ENCODE data around the gene ZNF525. TPM values are rescaled to one million over a fixed set of nuclear protein-coding genes. Genes with fewer than 3 reads are reported as not detected.
"Not testable (repeated sequence)": the region's sequence is repeated elsewhere in the genome, so short reads cannot be mapped to it uniquely, and the experiment has no call there.

ZNF525 gene
- polyA plus RNA-seq, 1 donor from 2014 or later: 5.1 TPM

GRCh38 chr19:53423074-53423473, 57.6 kb downstream of the ZNF525 start:
- H2AFZ ChIP-seq (ENCODE audit: low read depth, low read length); H3K36me3 ChIP-seq (ENCODE audit: insufficient read depth, low read length); H3K9me3 ChIP-seq (ENCODE audit: low read length); H3K4me3 ChIP-seq (ENCODE audit: low read length); H4K20me1 ChIP-seq (ENCODE audit: insufficient read depth); H3K27me3 ChIP-seq (ENCODE audit: insufficient read depth, low read depth, low read length); H3K79me2 ChIP-seq (replicated peaks; ENCODE audit: insufficient read depth, low read length); H3F3A ChIP-seq (ENCODE audit: insufficient read depth, low read length, poor library complexity, severe bottlenecking); H3K9ac ChIP-seq (ENCODE audit: low read length); H3K9me2 ChIP-seq (ENCODE audit: insufficient read depth, low read length); H3K27ac ChIP-seq (ENCODE audit: low read length); H3K4me2 ChIP-seq (ENCODE audit: low read length): not testable (repeated sequence)

GRCh38 chr19:53423680-53424079, 58.2 kb downstream of the ZNF525 start:
- H3K36me3 ChIP-seq (ENCODE audit: insufficient read depth, low read length); H3K79me2 ChIP-seq (replicated peaks; ENCODE audit: insufficient read depth, low read length); H3K9me2 ChIP-seq (ENCODE audit: insufficient read depth, low read length); H2AFZ ChIP-seq (ENCODE audit: low read depth, low read length); H3K4me2 ChIP-seq (ENCODE audit: low read length); H3F3A ChIP-seq (ENCODE audit: insufficient read depth, low read length, poor library complexity, severe bottlenecking); H4K20me1 ChIP-seq (ENCODE audit: insufficient read depth); H3K9ac ChIP-seq (ENCODE audit: low read length); H3K27ac ChIP-seq (ENCODE audit: low read length); H3K4me3 ChIP-seq (ENCODE audit: low read length); H3K27me3 ChIP-seq (ENCODE audit: insufficient read depth, low read depth, low read length); H3K9me3 ChIP-seq (ENCODE audit: low read length): not testable (repeated sequence)

DNA sequence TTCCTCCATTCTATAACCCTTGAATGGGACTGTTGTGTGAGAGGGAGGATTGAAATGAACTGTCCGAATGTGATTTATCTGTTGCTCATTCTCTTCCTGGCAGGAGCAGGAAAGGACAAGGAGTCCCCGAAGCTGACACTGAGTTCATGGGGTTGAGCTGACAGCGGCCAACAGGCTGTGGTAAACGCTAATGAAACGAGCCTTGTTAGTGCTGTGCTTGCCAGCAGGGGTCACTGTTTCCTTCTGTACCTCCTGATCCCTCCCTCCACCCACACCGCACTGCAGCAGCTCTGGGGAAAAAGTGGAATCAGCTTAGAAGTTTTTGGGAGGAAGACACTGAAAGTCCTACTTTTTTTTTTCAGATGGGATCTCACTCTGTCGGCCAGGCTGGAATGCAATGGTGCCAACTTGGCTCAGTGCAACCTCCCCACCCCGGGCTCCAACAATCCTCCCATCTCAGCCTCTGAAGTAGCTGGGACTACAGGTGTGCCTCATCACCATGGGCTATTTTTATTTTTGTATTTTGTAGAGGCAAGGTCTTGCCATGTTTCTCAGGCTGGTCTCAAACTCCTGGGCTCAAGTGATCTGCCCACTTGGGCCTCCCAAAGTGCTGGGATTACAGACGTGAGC, 59.6 kb downstream of the ZNF525 start:
- Histone ChIP-seq H3K27ac (ENCODE audit: low read length) (no peak overlapping the region), H3K4me3 (ENCODE audit: low read length) (no peak overlapping the region), H3K36me3 (ENCODE audit: insufficient read depth, low read length) (no peaks in the 10 kb centered on the region), H3K27me3 (ENCODE audit: insufficient read depth, low read depth, low read length) (no peaks in the 10 kb centered on the region), H4K20me1 (ENCODE audit: insufficient read depth) (no peaks in the 10 kb centered on the region), H3K4me2 (ENCODE audit: low read length) (no peak overlapping the region), H3K79me2 (replicated peaks; ENCODE audit: insufficient read depth, low read length) (no peaks in the 10 kb centered on the region), H3K9me3 (ENCODE audit: low read length) (no peaks in the 10 kb centered on the region), H3F3A (ENCODE audit: insufficient read depth, low read length, poor library complexity, severe bottlenecking) (no peaks in the 10 kb centered on the region), H3K9me2 (ENCODE audit: insufficient read depth, low read length) (no peaks in the 10 kb centered on the region), H2AFZ (ENCODE audit: low read depth, low read length) (no peak overlapping the region), H3K9ac (ENCODE audit: low read length) (no peak overlapping the region)
- TF ChIP-seq REST (IDR thresholded peaks at IDR 0.05; ENCODE audit: borderline replicate concordance) (no peak), EP300 (conservative IDR thresholded peaks at IDR 0.05; ENCODE audit: poor library complexity, severe bottlenecking) (no peak), RAD21 (conservative IDR thresholded peaks at IDR 0.05) (peak; percentile 63), POLR2AphosphoS5 (IDR thresholded peaks at IDR 0.05) (no peak), SMC3 (conservative IDR thresholded peaks at IDR 0.05; ENCODE audit: poor library complexity) (peak; percentile 62), EZH2 (IDR thresholded peaks at IDR 0.05; ENCODE audit: borderline replicate concordance, insufficient read depth, low read length, poor library complexity, severe bottlenecking) (no peak), MXI1 (conservative IDR thresholded peaks at IDR 0.05; ENCODE audit: poor library complexity, severe bottlenecking) (no peak)
- TF ChIP-seq, protein P1, sequence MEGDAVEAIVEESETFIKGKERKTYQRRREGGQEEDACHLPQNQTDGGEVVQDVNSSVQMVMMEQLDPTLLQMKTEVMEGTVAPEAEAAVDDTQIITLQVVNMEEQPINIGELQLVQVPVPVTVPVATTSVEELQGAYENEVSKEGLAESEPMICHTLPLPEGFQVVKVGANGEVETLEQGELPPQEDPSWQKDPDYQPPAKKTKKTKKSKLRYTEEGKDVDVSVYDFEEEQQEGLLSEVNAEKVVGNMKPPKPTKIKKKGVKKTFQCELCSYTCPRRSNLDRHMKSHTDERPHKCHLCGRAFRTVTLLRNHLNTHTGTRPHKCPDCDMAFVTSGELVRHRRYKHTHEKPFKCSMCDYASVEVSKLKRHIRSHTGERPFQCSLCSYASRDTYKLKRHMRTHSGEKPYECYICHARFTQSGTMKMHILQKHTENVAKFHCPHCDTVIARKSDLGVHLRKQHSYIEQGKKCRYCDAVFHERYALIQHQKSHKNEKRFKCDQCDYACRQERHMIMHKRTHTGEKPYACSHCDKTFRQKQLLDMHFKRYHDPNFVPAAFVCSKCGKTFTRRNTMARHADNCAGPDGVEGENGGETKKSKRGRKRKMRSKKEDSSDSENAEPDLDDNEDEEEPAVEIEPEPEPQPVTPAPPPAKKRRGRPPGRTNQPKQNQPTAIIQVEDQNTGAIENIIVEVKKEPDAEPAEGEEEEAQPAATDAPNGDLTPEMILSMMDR (IDR thresholded peaks at IDR 0.05; ENCODE audit: poor library complexity, severe bottlenecking): peak; percentile 77

Data from neural cell (in vitro differentiated cells).